H1 (cell line): Measurements from ENCODE around the gene KCNMA1.

Source experiments
- CEBPB ChIP-seq: IDR thresholded peaks from 2 replicates; pipeline ENCODE4 v1.6.1; 2012; ENCODE audit warnings: low read depth, low read length
- GTF2F1 ChIP-seq: IDR thresholded peaks from 2 replicates; pipeline ENCODE4 v1.6.1; 2012; ENCODE audit warnings: low read depth, low read length, improper control_type of control experiment, borderline replicate concordance
- POLR2A ChIP-seq, 2 experiments: IDR thresholded peaks; 1 replicate in 1 of 2; 2 replicates in 1 of 2; pipeline ENCODE4 v1.6.1; 2011; ENCODE audit warnings: low read depth in 2 of 2, low read length in 2 of 2, mild to moderate bottlenecking in 2 of 2; ENCODE audit errors: control extremely low read depth in 1 of 2
- SP2 ChIP-seq: IDR thresholded peaks from 2 replicates; pipeline ENCODE4 v1.6.1; 2012; ENCODE audit warnings: mild to moderate bottlenecking, low read length, inconsistent platforms
- TEAD4 ChIP-seq: IDR thresholded peaks from 2 replicates; pipeline ENCODE4 v1.6.1; 2012; ENCODE audit warnings: low read depth, low read length, inconsistent platforms, mixed read lengths
- TF ChIP-seq, protein P1 (sequence below), 3 experiments: IDR thresholded peaks; 1 replicate in 2 of 3; 2 replicates in 1 of 3; pipeline versions ENCODE4 v1.5.1 to v1.6.1; 2011; ENCODE audit warnings: low read length in 3 of 3, mild to moderate bottlenecking in 3 of 3, inconsistent platforms in 2 of 3, low read depth in 1 of 3, moderate library complexity in 1 of 3; ENCODE audit not compliant: insufficient read depth in 1 of 3; ENCODE audit errors: control extremely low read depth in 1 of 3

DNA sequence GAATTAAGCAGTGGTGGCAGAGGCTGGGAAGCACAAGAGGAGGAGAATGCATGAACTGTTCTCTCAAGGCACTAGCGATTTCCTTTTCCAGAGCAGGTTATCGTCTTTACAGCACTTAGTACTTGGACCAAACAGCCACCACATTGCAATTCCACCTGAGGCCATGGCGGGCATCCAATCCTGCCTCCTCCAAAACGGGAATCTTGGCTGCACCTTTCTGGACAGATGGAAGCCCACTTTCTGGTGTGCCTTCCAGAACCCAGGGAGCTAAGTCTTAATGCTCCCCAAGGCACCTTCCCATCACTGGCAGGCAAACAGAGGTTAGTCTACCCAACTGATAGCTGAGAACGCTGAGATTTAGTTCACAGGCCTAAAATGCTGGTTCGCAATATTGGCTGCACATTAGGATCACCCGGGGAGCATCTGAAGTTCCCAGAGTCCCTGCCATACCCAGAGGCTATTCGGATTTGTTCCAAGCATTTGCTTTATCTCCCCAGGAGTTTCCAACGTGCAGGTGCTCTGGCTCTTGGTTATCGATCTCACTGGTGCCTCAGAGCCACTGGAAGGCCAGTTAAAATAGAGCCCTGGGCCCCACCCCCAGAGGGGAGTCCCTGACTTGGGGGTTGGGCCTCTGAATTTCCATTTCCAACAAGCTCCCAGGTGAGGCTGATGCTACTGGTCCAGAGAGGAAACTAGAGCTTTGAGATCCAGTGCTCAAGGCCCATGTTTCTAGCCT lies 62.2 kb downstream of the KCNMA1 start:
- TF ChIP-seq CEBPB (no peak), SP2 (no peak), POLR2A (IDR thresholded peaks at IDR 0.05; ENCODE audit: control extremely low read depth in 1 of 2, low read depth in 2 of 2, low read length in 2 of 2) (no peak), GTF2F1 (no peak), TEAD4 (no peak)
- TF ChIP-seq, protein P1, sequence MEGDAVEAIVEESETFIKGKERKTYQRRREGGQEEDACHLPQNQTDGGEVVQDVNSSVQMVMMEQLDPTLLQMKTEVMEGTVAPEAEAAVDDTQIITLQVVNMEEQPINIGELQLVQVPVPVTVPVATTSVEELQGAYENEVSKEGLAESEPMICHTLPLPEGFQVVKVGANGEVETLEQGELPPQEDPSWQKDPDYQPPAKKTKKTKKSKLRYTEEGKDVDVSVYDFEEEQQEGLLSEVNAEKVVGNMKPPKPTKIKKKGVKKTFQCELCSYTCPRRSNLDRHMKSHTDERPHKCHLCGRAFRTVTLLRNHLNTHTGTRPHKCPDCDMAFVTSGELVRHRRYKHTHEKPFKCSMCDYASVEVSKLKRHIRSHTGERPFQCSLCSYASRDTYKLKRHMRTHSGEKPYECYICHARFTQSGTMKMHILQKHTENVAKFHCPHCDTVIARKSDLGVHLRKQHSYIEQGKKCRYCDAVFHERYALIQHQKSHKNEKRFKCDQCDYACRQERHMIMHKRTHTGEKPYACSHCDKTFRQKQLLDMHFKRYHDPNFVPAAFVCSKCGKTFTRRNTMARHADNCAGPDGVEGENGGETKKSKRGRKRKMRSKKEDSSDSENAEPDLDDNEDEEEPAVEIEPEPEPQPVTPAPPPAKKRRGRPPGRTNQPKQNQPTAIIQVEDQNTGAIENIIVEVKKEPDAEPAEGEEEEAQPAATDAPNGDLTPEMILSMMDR (IDR thresholded peaks at IDR 0.05; ENCODE audit: control extremely low read depth in 1 of 3, insufficient read depth in 1 of 3, low read depth in 1 of 3, low read length in 3 of 3) = no peak
